ENCODE data around the gene ACSS1.

The ACSS1 gene

GRCh38 chr20:25058051-25058846 is at the start of gene ACSS1:
Gene ACSS1, minus strand, starts transcription at chr20:25058139. Its CDS starts 37 bp downstream, at chr20:25058102.
- TF ChIP-seq CTCF (IDR thresholded peaks at IDR 0.05; ENCODE audit: insufficient read depth, missing control alignments): no peak
- DNase-seq (ENCODE audit: insufficient read length, low spot score) (no peak), FAIRE-seq (no peak)

GRCh38 chr20:25103526-25103925 is 45.6 kb upstream of the ACSS1 start:
- no peak for FAIRE-seq
- DNase-seq (ENCODE audit: insufficient read length, low spot score): no peak
- TF ChIP-seq CTCF (IDR thresholded peaks at IDR 0.05; ENCODE audit: insufficient read depth, missing control alignments): no peak

GRCh38 chr20:25100914-25101313 is 43.0 kb upstream of the ACSS1 start:
- FAIRE-seq (no peak), DNase-seq (ENCODE audit: insufficient read length, low spot score) (no peak)
- TF ChIP-seq CTCF (IDR thresholded peaks at IDR 0.05; ENCODE audit: insufficient read depth, missing control alignments): no peak

GRCh38 chr20:25099601-25100140 is 41.7 kb upstream of the ACSS1 start:
- DNase-seq (ENCODE audit: insufficient read length, low spot score) (no peak), FAIRE-seq (no peak)
- no peak for TF ChIP-seq CTCF (IDR thresholded peaks at IDR 0.05; ENCODE audit: insufficient read depth, missing control alignments)

GRCh38 chr20:25097498-25097897 is 39.6 kb upstream of the ACSS1 start:
- DNase-seq (ENCODE audit: insufficient read length, low spot score) (no peak), FAIRE-seq (no peak)
- no peak for TF ChIP-seq CTCF (IDR thresholded peaks at IDR 0.05; ENCODE audit: insufficient read depth, missing control alignments)

- FAIRE-seq: no peak
- TF ChIP-seq CTCF (IDR thresholded peaks at IDR 0.05; ENCODE audit: insufficient read depth, missing control alignments): no peak
- no peak for DNase-seq (ENCODE audit: insufficient read length, low spot score)
Observed at GRCh38 chr20:25090492-25091429, 32.8 kb upstream of the ACSS1 start.

Measured in D721Med (cell line).